ENCODE data around the gene NCAPG.

GRCh38 chr4:17778431-17778830 is 32.3 kb upstream of the NCAPG start:
- TF ChIP-seq ZNF384 (IDR thresholded peaks at IDR 0.05) = no peak
- no peak for TF ChIP-seq SUZ12 (IDR thresholded peaks at IDR 0.05)
- TF ChIP-seq SP1 (IDR thresholded peaks at IDR 0.05) = no peak
- TF ChIP-seq TARDBP (IDR thresholded peaks at IDR 0.05) = no peak
- TF ChIP-seq FOXA1 (IDR thresholded peaks at IDR 0.05) = no peak
- no peak for TF ChIP-seq FOXM1 (IDR thresholded peaks at IDR 0.05; ENCODE audit: borderline replicate concordance)

Data from HEK293T (cell line).